ENCODE results near the gene NAT8. TPM values are rescaled to one million over a fixed set of nuclear protein-coding genes. Genes with fewer than 3 reads are reported as not detected.

NAT8 gene
- total and polyA plus RNA-seq, 2 of the 13 experiments (the other 11 are each of a cell fraction or from before 2014, with no cell fraction given): 1.9 to 12.9 TPM

- no peak for TF ChIP-seq REST (IDR thresholded peaks at IDR 0.05; ENCODE audit: borderline replicate concordance in 1 of 2, low read depth in 1 of 2, low read length in 2 of 2)
- no peak for TF ChIP-seq HDAC6 (IDR thresholded peaks at IDR 0.05; ENCODE audit: low read depth, low read length)
- TF ChIP-seq, protein P1, sequence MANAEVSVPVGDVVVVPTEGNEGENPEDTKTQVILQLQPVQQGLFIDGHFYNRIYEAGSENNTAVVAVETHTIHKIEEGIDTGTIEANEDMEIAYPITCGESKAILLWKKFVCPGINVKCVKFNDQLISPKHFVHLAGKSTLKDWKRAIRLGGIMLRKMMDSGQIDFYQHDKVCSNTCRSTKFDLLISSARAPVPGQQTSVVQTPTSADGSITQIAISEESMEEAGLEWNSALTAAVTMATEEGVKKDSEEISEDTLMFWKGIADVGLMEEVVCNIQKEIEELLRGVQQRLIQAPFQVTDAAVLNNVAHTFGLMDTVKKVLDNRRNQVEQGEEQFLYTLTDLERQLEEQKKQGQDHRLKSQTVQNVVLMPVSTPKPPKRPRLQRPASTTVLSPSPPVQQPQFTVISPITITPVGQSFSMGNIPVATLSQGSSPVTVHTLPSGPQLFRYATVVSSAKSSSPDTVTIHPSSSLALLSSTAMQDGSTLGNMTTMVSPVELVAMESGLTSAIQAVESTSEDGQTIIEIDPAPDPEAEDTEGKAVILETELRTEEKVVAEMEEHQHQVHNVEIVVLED (CRISPR knock-in tag; IDR thresholded peaks at IDR 0.05; ENCODE audit: borderline replicate concordance): no peak
- no peak for TF ChIP-seq HCFC1 (IDR thresholded peaks at IDR 0.05; ENCODE audit: low read depth, low read length)
- TF ChIP-seq FOXO1 (CRISPR knock-in tag; IDR thresholded peaks at IDR 0.05): no peak
- TF ChIP-seq, protein P2, sequence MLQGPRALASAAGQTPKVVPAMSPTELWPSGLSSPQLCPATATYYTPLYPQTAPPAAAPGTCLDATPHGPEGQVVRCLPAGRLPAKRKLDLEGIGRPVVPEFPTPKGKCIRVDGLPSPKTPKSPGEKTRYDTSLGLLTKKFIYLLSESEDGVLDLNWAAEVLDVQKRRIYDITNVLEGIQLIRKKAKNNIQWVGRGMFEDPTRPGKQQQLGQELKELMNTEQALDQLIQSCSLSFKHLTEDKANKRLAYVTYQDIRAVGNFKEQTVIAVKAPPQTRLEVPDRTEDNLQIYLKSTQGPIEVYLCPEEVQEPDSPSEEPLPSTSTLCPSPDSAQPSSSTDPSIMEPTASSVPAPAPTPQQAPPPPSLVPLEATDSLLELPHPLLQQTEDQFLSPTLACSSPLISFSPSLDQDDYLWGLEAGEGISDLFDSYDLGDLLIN (CRISPR knock-in tag; IDR thresholded peaks at IDR 0.05; ENCODE audit: borderline replicate concordance): no peak
- no peak for TF ChIP-seq POLR2AphosphoS2 (IDR thresholded peaks at IDR 0.05; ENCODE audit: low read depth, low read length)
- TF ChIP-seq MTF1 (CRISPR knock-in tag; IDR thresholded peaks at IDR 0.05): no peak
Measured at GRCh38 chr2:73641767-73642062, 507 bp downstream of the NAT8 start (continued).
